HG03135 (cell line): Measurements from ENCODE around the gene ZNF451.
"Not testable (repeated sequence)": the region's sequence is repeated elsewhere in the genome, so short reads cannot be mapped to it uniquely, and the experiment has no call there.

Experiments
- ATAC-seq: cut with Tn5 transposase; IDR thresholded peaks from one replicate; pipeline ENCODE4 v1.9.1; 2021; ENCODE audit warnings: mild to moderate bottlenecking, moderate library complexity; ENCODE audit not compliant: unreplicated experiment

The ZNF451 gene

DNA sequence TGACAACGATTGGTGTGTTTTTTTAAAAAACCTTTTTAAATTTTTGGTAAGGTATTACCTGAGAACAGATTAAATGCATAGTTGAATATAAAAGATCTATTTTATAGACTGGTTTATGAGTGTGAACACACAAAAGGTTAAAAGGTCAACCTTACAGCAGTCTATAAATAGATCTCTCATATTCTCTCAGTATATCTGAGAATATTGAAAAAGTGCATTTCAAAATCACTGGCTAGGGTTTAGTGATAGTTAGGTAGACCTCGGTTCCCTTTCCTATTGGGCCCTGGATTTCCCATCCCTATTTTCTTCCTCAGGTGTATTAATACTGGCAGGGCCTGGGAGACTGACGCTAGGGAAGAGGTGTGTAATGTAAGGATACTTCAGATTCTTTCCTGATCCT, 723 bp upstream of the ZNF451 start:
- ATAC-seq: no peak

DNA sequence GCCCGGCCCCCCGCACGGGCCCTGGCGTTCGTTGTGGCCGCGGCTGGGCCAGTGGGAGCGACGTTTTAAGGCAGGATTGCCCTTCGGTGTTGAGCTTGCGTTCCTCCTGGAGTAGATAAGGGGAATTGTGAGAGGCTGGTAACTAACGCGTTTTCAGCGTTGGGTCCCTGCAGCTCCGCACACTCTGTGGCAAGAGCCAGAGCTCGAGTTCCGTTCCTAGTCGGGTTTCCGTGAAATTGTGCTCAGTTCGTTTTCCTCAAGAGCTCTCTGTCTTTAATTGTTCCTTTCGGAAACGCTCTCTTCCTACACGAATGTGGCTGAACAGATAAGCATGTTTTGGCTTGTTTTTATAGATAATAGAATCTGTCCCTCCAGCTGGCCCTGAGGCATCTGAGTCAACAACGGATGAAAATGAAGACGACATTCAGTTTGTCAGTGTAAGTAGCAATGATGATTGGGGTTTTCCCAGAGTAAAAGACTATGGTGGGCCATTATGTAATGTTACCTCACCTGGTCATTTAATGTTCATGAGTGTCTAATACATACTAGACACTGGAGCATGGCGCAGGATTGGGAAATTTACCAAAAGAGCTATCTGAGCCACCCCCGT, 575 bp downstream of the ZNF451 start:
- ATAC-seq: peak; percentile 6

DNA sequence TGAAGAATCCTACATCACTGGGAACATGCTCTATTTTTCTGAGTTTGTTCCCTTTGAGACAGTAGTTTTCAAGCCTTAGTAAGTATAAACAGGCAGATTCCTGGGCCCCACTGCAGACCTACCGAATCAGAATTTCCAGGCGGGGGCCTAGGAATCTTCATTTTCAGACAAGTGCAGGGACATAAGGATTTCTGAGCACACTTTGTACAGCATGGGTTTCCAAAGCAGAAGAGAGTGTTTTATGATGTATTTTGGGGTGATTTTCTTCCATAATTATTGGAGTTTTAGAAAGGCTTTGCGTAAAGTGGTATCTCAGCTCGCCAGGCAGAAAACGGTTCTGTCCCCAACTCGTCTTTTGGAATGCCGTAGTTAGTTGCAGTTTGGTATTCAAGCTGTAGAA, 1.4 kb downstream of the ZNF451 start:
- not testable (repeated sequence) for ATAC-seq

DNA sequence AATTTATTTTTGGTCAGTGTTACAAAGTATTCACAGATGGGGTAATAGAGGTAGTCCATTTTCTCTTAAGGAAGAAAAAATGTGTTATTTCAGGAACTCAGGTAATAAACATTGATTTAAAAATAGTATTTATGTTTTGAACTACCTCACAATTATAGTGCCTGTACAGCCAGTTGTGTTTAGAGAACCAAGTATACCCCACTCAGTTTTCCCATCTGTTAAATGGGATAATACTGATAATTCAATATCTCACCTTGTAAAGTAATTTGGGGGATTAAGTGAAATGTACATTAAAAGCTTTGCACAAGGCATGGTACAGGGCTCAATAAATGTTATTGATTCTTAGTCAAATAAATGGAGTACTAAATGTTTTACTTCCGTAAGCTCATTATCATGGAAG, 4.7 kb downstream of the ZNF451 start:
- no peak for ATAC-seq

DNA sequence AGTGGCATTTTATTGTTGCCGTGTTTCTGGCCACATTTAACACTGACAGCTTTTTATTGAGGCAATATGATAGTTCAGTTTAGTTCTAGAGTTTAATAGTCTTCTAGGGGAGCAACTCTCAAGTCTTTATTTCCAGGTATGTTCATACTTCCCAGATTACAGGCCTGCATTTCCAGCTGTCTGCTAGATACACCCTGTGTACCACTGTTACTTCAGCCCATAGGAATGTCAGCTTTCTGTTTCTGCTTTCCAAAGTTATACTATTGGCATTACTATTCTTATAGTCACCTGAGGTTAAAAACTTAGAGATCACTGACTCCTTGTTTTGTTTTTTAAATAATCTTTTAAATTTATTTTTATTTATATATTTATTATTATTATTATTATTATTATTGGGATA, 7.6 kb downstream of the ZNF451 start:
- ATAC-seq: no peak

DNA sequence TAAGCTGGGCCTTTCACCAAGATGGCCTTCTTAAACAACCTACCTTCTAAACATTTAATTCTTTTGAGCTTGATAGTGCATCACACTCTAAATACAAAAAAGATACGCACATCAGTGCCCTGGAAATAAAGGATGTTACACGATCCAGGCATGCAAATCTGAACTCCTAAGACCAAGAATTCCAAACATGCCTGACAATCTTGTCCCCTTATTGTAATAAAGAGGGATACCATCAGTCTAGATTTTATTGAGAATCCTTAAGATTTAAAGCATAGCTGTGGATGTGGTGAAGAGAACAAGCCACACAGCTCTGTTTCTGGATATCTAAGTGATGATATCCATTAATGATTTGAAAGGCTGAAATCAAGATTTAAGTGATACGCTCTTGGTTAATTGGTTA, 13.0 kb downstream of the ZNF451 start:
- ATAC-seq: no peak

DNA sequence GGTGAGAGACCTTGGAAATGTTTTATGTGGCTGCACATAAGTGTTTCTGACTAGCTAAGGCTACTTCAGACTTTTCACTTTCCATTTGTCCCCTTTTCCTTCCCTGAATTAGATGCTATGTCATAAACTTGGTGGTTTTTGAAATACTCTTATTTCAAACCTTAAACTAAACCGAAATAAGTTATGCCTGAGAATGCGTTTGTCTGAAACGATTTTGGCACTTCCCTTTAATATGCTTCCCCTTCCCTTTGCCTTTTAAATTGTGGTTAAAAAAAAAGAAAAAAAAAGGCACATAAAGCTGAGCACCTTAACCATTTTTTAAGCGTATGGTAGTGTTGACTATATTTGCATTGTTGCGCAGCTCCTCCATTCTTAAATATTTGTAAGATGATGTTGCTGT, 14.3 kb downstream of the ZNF451 start:
- no peak for ATAC-seq

DNA sequence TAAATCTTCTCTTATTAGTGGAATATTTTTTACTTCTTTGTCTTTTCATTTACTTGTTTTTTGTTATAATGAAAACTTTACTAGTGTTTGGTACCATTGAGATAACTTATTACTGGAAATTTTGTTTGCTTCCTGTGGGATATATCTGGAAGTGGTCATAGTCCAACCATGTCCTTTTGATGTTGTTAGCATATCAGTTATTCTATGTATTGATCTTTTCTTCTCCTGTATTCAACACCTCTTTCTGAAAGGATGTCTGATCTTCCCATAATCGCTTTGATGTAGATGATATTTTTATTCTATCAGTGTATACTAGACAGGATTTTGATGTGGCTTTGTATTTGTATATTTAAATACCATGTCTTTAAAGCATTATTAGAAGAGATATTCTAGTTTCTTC, 17.0 kb downstream of the ZNF451 start:
- no peak for ATAC-seq

DNA sequence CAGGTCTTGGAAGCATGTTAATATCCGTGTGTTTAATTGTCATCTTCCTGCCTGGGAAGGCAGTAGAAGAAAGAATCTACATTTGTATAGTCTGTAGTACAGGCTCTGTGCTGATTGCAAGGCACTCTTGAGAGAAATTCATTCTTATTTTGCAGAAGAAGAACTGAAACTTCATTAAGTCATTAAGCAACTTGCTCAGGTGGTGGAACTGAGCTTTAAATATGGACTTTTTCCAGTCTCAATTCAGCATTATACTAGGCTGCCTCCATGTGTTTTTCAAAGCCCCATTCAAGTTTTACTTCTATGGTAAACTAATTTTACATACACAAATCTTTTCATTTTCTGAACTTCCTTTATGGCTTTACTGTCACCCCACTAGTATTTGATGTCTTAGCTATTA, 18.7 kb downstream of the ZNF451 start:
- ATAC-seq: peak; percentile 91

DNA sequence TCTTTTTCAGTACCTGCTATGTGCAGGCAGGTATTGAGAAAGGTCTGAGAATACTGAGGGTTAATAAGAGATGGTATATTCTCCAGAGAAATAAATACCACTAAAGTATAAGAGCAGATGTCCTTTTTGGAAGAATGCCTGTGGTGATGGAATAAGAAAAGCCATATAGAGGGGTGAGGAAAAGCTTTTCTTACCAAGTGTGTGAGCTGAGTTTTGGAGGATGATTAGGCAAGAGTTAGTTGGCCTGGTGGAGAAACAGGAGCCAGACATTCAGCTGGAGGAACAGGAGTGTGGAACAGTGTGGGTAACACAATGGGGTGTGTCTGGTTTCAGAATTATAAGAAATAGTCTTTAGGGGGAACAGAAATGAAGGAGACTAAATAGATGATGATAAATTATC, 19.9 kb downstream of the ZNF451 start:
- no peak for ATAC-seq

DNA sequence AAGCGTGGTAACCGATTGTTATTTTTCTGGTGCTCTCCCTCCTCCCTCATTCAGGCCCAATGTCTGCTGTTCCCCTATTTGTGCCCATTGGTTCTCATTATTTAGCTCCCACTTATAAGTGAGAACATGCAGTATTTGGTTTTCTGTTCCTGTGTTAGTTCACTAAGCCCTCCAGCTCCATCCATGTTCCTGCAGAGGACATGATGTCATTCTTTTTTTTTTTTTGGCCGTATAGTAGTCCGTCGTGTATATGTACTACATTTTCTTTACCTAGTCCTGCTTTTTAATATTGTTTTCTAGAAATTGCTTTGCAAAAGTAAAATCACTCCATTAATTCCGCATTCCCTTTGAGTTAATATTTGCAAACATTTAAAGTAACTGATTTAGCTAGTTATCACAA, 23.1 kb downstream of the ZNF451 start:
- no peak for ATAC-seq

DNA sequence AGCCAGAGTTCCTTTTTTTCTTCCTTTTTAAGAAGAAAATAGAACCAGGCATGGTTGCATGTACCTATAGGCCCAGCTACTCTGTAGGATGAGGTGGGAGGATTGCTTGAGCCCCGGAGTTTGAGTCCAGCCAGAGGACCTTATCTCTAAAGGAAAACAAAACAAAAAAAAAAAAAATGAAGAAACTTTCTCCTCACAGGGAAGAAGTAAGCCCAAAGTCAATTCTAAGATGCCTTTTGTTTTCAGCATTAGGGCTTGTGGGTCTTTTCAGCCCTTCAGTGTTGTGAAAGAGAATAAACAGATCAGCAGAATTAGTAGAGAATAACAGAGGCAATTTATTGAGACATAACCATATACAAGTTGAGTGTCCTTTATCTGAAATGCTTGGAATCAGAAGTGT, 26.8 kb downstream of the ZNF451 start:
- no peak for ATAC-seq

DNA sequence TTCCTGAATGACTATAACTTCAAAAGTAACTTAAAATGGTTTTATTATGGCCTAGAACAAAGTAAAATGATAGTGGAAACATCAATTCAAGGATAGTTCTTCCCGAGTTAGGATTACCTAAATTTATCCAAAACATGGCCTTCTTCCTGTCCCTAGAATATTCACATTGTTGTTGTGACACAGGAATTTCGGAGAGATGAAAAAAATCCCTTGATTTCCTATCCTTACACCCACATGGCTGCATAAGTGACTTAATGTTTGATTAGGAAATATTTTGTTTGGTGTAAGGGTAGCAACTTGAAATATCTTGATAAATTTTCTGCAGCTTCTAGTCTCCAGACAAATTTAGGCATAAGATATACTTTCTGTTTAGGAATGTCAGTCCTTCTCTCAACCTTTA, 27.8 kb downstream of the ZNF451 start:
- no peak for ATAC-seq

DNA sequence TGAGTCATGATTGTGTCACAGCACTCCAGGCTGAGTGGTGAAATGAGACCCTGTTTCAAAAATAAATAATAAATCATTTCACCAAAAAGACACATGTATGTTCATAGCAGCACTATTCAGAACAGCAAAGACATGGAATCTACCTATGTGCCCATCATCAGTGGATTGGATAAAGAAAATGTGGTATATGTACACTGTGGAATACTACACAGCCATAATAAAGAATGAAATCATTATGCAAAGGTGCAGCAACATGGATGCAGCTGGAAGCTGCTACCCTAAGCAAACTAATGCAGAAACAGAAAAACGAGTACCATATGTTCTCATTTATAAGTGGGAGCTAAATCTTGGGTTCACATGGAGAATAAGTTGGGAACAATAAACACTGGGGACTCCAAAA, 33.1 kb downstream of the ZNF451 start:
- no peak for ATAC-seq

DNA sequence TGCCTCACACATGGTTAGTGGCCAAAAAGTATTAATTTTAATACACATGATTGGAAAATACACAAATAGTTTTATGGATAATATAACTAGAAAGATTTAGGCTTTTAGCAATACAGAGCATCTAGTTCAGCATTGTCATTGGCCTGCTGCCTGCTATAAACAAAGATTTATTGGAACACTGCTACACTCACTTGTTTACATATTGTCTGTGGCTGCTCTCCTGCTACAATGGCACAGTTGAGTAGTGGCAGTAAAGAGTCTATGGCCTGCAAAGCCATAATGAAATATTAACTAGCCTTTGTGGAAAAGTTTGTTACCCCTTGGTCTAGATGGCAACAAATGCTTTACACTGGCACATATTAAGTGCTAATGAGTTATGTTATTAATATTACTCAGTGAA, 37.8 kb downstream of the ZNF451 start:
- ATAC-seq: no peak

DNA sequence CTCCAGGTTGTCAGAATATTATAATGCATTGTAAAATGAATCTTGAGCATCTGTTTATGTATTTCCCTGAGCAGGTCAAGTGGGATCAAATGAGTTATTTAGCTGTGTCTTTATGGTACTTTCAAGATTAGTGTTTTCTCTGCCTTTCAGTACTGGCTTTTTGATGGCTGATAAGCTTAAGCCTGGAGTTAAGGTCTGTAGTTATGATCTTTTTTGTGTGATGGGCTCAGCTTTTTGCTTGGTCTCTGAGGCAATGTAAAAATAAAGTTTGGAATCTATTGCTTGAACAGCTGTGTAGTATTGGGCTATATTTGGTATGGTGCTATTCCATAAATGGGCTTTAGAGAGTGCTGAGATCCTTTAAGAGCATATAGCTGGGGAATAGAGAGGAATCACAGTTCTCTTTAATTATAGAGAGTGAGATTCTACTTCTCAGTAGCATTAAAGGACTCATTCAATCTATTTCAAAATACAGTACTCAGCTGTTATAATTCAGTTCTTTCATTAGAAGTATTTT, 40.7 kb downstream of the ZNF451 start:
- ATAC-seq: no peak

DNA sequence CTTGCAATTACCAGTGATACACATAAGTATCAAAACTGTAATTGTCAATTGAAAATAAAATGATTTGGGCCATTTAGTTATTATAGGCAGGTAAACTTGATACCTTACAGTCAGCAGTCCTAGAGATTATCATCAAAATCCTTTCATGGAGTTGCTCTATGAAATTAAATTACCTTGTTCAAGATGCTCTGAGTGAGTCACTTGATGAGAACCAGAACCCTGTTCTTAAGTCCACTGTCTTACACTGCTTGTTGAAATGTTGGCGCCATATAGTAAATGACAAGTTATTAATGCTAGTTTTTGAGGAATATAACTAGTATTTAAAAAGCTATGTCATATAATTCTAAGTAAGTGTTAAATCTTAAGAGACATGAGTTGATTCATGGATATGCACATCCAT, 45.0 kb downstream of the ZNF451 start:
- no peak for ATAC-seq

DNA sequence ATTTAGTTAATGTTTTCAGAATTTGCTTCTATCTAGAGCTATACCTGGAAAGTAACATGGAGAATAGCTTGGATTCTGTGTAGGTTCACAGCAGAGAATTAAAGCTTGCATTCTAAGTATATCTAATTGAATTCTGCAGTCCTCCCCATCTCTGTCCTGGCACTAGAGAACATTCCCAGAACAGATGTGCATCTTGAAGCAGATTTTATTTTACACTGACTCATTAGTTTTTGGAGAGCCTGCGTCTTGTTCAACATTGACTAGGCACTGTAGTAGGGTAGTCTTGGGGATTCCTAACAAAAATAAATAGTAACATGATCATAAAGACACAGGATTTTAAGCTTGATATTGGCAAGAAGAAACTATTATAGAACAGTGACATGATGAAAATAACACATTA, 45.9 kb downstream of the ZNF451 start:
- ATAC-seq: no peak

DNA sequence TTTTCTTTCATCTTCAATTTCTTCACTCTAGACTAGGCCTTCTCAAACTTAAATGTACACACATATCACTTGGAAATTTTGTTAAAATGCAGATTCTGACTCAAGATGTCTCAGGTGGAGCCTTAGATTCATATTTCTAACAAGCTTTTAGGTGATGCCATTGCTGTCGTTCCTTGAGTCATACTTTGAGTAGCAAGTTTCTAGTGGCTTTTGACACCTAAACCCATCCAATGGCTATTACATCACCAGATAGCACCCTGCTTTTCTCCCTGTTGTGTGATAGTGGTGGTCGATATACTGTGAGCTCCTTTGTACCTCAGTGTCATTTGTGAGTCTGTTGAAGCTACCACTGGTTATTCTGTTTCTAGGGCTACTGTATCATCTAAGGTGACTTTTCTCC, 47.4 kb downstream of the ZNF451 start:
- ATAC-seq: no peak

DNA sequence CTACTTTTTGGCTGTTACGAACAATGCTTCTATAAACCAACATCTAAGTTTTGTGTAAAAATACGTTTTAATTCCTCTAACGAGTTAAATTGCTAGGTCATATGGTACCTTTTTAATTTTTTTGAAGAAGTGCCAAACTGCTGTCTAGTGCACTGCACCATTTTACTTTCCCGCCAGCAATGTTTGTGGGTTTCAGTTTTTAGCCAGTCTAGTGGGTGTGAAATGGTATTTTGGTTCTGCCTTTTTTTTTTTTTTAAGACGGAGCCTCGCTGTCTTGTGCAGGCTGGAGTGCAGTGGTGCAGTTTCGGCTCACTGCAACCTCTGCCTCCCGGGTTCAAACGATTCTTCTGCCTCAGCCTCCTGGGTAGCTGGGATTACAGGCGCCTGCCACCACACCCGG, 48.0 kb downstream of the ZNF451 start:
- ATAC-seq: no peak

DNA sequence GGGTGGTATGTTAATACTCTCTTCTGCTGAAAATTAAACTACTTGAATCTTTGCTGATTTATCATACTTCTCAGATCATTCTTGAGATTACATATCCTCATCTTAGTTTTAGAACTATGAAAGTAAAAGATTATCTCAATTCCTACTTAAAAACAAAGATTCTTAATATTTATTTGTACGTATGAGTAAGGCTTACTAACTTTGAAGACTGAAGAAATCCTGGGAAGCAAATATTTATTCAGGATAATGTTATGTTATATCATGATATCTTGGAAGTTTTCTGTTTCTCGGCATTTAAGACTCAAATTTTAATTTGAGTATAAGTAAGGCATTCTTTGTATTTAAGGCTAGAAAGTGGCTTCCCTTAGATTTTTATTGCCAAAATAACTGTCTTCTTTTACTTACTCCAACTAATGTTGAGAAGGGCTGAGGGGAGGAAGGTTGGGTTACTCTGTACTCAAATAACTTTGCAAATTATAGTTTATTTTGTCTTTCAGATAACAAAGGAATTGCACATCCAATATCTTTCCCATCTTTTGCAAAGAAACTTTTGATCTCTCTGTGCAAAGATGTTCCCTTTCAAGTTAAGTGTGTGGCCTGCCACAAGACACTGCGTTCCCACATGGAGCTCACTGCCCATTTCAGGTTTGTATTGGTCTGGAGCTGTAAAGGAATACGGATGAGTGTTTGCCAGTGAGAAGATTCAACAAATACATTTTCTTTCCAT, 51.6 kb downstream of the ZNF451 start:
- ATAC-seq: no peak

DNA sequence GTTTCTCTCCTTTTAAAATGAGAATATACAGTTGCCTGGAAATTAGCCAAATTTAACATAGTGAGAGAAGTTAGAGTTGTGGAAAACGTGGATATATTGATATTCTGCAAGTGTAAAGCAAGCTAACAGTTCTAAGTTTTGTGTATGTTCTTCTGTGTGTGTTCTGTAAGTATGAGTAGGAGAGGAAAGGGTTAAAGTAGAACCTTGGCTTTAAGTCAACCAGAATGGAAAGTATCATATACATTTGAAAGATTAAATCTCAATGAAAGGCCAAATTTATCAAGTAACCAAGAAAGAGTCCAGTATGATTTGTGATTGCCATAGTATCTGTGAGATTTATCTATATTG, 52.2 kb downstream of the ZNF451 start:
- no peak for ATAC-seq

DNA sequence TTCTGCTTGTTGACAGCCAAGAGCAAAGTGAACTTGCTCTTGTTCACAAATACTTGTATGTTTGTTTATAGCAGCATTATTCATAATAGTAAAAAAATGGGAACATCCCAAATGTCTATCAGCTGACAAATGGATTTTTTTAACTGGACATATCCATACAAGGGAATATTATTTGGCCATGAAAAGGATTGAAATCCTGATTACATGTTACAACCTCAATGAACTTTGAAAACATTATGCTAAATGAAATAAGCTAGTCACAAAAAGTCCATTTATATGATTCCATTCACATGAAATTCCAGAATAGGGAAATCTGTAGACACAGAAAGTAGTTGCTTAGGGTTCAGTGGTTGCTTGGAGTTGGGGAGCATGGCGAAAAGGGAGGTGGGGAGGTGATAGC, 53.7 kb downstream of the ZNF451 start:
- no peak for ATAC-seq
